ENCODE results near the gene OGDHL. TPM values are rescaled to one million over a fixed set of nuclear protein-coding genes. Genes with fewer than 3 reads are reported as not detected.

OGDHL gene
- total RNA-seq, 1 experiment from 2014 or later = 1.3 TPM

- CTCF ChIA-PET = no interaction called here
- in situ Hi-C loops (cut with HindIII; ENCODE audit: low pct_unique_long_range_greater_than_20kb, low sequenced_read_pairs) (no loop called here), intact Hi-C loops (cut with micrococcal nuclease; ENCODE audit: unreplicated experiment) (no loop called here)
- POLR2A ChIA-PET = no interaction called here
- no peaks in the 10 kb centered on the region for H3K9me3 ChIP-seq (ENCODE audit: control insufficient read depth, insufficient read depth, low read depth, low read length)
- no peak overlapping the region for H3K27ac ChIP-seq (ENCODE audit: low read length)
- H3K36me3 ChIP-seq (ENCODE audit: control insufficient read depth, insufficient read depth, low read length) = no peaks in the 10 kb centered on the region
- BruUV-seq (replicated peaks) = no TSS peak
- no peaks in the 10 kb centered on the region for H3K4me1 ChIP-seq (ENCODE audit: control insufficient read depth, insufficient read depth, low read length)
- TF ChIP-seq TCF7L2 (IDR thresholded peaks at IDR 0.05; ENCODE audit: low read depth, low read length) (no peak), SIN3A (IDR thresholded peaks at IDR 0.05; ENCODE audit: borderline replicate concordance, insufficient read depth, low read depth, low read length) (no peak), POLR2AphosphoS5 (IDR thresholded peaks at IDR 0.05; ENCODE audit: low read depth, low read length) (no peak)
- TF ChIP-seq, protein P1, sequence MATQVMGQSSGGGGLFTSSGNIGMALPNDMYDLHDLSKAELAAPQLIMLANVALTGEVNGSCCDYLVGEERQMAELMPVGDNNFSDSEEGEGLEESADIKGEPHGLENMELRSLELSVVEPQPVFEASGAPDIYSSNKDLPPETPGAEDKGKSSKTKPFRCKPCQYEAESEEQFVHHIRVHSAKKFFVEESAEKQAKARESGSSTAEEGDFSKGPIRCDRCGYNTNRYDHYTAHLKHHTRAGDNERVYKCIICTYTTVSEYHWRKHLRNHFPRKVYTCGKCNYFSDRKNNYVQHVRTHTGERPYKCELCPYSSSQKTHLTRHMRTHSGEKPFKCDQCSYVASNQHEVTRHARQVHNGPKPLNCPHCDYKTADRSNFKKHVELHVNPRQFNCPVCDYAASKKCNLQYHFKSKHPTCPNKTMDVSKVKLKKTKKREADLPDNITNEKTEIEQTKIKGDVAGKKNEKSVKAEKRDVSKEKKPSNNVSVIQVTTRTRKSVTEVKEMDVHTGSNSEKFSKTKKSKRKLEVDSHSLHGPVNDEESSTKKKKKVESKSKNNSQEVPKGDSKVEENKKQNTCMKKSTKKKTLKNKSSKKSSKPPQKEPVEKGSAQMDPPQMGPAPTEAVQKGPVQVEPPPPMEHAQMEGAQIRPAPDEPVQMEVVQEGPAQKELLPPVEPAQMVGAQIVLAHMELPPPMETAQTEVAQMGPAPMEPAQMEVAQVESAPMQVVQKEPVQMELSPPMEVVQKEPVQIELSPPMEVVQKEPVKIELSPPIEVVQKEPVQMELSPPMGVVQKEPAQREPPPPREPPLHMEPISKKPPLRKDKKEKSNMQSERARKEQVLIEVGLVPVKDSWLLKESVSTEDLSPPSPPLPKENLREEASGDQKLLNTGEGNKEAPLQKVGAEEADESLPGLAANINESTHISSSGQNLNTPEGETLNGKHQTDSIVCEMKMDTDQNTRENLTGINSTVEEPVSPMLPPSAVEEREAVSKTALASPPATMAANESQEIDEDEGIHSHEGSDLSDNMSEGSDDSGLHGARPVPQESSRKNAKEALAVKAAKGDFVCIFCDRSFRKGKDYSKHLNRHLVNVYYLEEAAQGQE (IDR thresholded peaks at IDR 0.05; ENCODE audit: insufficient read depth in 1 of 2, low read depth in 2 of 2, low read length in 1 of 2) = no peak
- TF ChIP-seq, protein P2, sequence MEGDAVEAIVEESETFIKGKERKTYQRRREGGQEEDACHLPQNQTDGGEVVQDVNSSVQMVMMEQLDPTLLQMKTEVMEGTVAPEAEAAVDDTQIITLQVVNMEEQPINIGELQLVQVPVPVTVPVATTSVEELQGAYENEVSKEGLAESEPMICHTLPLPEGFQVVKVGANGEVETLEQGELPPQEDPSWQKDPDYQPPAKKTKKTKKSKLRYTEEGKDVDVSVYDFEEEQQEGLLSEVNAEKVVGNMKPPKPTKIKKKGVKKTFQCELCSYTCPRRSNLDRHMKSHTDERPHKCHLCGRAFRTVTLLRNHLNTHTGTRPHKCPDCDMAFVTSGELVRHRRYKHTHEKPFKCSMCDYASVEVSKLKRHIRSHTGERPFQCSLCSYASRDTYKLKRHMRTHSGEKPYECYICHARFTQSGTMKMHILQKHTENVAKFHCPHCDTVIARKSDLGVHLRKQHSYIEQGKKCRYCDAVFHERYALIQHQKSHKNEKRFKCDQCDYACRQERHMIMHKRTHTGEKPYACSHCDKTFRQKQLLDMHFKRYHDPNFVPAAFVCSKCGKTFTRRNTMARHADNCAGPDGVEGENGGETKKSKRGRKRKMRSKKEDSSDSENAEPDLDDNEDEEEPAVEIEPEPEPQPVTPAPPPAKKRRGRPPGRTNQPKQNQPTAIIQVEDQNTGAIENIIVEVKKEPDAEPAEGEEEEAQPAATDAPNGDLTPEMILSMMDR (IDR thresholded peaks at IDR 0.05) = no peak
- no peak for DNase-seq (ENCODE audit: low read depth, low spot score)
- H3K27me3 ChIP-seq (ENCODE audit: control insufficient read depth, insufficient read depth, low read length) = no peaks in the 10 kb centered on the region
- no peak overlapping the region for H3K4me3 ChIP-seq (ENCODE audit: low read depth in 2 of 2, low read length in 2 of 2)
- ATAC-seq = no peak
Measured at GRCh38 chr10:49746626-49747302, 15.4 kb downstream of the OGDHL start.

DNA sequence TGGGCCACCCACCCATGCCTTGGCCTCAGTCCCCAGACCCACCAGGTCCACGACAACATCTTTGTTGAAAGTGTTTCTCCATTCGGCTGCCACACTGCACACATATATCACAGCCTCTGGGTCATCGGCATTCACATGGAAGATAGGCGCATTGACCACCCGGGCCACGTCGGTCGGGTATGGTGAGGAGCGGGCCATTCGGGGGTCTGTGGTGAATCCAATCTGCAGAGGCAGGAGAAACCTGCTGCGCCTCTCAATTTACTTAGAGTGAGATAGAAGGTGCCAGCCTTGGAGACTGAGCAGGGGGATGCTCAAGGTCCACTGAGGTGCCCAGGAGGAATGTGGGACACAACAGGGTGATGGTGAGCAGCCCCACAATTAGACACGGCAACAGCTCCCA lies 16.4 kb downstream of the OGDHL start:
- intact Hi-C loops (cut with micrococcal nuclease; ENCODE audit: unreplicated experiment) = no loop called here
- no peaks in the 10 kb centered on the region for H3K27me3 ChIP-seq (ENCODE audit: control insufficient read depth, insufficient read depth, low read length)
- H3K4me3 ChIP-seq (ENCODE audit: low read depth in 2 of 2, low read length in 2 of 2) = no peak overlapping the region
- ChIA-PET CTCF (no interaction called here), POLR2A (no interaction called here)
- no peak for ATAC-seq
- no peak for DNase-seq (ENCODE audit: low read depth, low spot score)
- no TSS peak for BruUV-seq (replicated peaks)
- H3K4me1 ChIP-seq (ENCODE audit: control insufficient read depth, insufficient read depth, low read length) = no peaks in the 10 kb centered on the region
- no peak overlapping the region for H3K27ac ChIP-seq (ENCODE audit: low read length)
- in situ Hi-C loops (cut with HindIII; ENCODE audit: low pct_unique_long_range_greater_than_20kb, low sequenced_read_pairs) = no loop called here
- TF ChIP-seq TCF7L2 (IDR thresholded peaks at IDR 0.05; ENCODE audit: low read depth, low read length) = no peak
- no peak for TF ChIP-seq POLR2AphosphoS5 (IDR thresholded peaks at IDR 0.05; ENCODE audit: low read depth, low read length)
- TF ChIP-seq, protein P2 (IDR thresholded peaks at IDR 0.05) = no peak
- TF ChIP-seq, protein P1 (IDR thresholded peaks at IDR 0.05; ENCODE audit: insufficient read depth in 1 of 2, low read depth in 2 of 2, low read length in 1 of 2) = no peak
- no peak for TF ChIP-seq SIN3A (IDR thresholded peaks at IDR 0.05; ENCODE audit: borderline replicate concordance, insufficient read depth, low read depth, low read length)
- no peaks in the 10 kb centered on the region for H3K9me3 ChIP-seq (ENCODE audit: control insufficient read depth, insufficient read depth, low read depth, low read length)
- H3K36me3 ChIP-seq (ENCODE audit: control insufficient read depth, insufficient read depth, low read length) = no peaks in the 10 kb centered on the region
